Kidney tubule cell (primary cell): Measurements from ENCODE around the gene HELZ.
A peak's percentile ranks its signal among the peaks of the same experiment; 100 is the strongest.

Source experiments
- DNase-seq: peaks from one replicate; pipeline ENCODE4 v3.0.0-alpha.2; 2018; ENCODE audit warnings: low spot score

The HELZ gene

GRCh38 chr17:67076290-67076689 is 168.7 kb downstream of the HELZ start:
- peak; percentile 81 for DNase-seq

- DNase-seq = peak; percentile 4
Observed at GRCh38 chr17:67074781-67075180, 170.2 kb downstream of the HELZ start.

GRCh38 chr17:67072885-67073284 is 172.1 kb downstream of the HELZ start:
- no peak for DNase-seq

GRCh38 chr17:67071595-67071994 is 173.4 kb downstream of the HELZ start:
- no peak for DNase-seq

GRCh38 chr17:67069603-67070136 is 175.3 kb downstream of the HELZ start:
- DNase-seq = no peak

- no peak for DNase-seq
Observed at GRCh38 chr17:67068999-67069398, 176.0 kb downstream of the HELZ start.

- DNase-seq = no peak
Observed at GRCh38 chr17:67067571-67068482, 177.2 kb downstream of the HELZ start.

- no peak for DNase-seq
Observed at GRCh38 chr17:67066717-67067116, 178.3 kb downstream of the HELZ start.

GRCh38 chr17:67063141-67063540 is 181.9 kb downstream of the HELZ start:
- no peak for DNase-seq

GRCh38 chr17:67059372-67059771 is 185.6 kb downstream of the HELZ start:
- DNase-seq = no peak

GRCh38 chr17:67058036-67058435 is 187.0 kb downstream of the HELZ start:
- DNase-seq = no peak

- DNase-seq = no peak
Observed at GRCh38 chr17:67056746-67057490, 188.1 kb downstream of the HELZ start.

GRCh38 chr17:67055811-67056745 is 188.9 kb downstream of the HELZ start:
- no peak for DNase-seq

GRCh38 chr17:67055041-67055443 is 190.0 kb downstream of the HELZ start:
- DNase-seq = no peak

GRCh38 chr17:67054608-67055007 is 190.4 kb downstream of the HELZ start:
- DNase-seq = no peak

- no peak for DNase-seq
Observed at GRCh38 chr17:67054011-67054591, 190.9 kb downstream of the HELZ start.

- no peak for DNase-seq
Observed at GRCh38 chr17:67053438-67054000, 191.5 kb downstream of the HELZ start.

- no peak for DNase-seq
Observed at GRCh38 chr17:67052720-67053437, 192.1 kb downstream of the HELZ start.

GRCh38 chr17:67051837-67052236 is 193.2 kb downstream of the HELZ start:
- no peak for DNase-seq

GRCh38 chr17:67051155-67051538 is 193.8 kb downstream of the HELZ start:
- no peak for DNase-seq
